Activated CD4-positive, alpha-beta T cell treated with anti-CD3 and anti-CD28 coated beads for 4 hours (primary cell): ENCODE results near the gene CST7.
A peak's percentile ranks its signal among the peaks of the same experiment; 100 is the strongest.

Experiments used
- DNase-seq, 2 donors: peaks; one replicate each; pipeline ENCODE4 v3.0.0-alpha.2; 2020

CST7 gene

DNA sequence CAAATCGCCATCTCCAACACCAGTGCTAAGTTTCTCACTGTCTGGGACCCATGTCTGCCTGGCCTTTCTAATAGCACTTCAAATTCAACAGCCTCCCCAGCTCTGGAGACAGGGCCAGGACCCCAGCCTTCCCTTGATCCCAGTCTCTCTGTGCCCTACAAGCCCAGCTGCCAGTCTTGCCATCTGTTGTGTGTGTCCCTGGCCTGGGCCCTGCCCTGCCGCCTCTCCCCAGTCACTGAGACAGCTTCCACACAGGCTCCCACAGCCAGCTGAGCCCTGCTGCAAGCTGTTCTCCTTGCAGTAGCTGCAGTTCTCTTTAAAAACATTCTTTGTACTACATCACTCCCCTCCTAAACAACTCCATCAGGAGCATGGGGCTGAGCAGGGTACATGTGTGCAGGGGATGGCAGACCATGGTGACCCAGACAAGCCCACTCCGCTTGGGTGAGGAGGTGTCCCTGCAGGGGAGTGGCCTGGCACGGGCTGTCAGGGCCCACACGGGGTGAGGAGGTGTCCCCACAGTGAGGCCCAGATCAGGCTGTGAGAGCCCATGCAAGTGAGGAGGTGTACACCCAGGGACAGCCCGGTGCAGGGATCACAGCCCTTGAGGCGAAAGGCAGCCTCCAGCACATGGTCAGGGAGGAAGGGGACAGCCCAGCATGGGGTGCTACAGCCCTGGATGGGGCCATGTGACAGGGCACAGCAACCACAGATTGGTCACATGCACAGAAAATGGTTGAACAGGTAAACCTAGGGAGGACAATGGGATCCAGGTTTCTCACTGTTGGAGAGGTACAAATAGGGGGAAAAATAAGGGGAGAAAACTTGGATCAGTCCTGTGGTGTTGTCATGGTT is 16.2 kb downstream of the CST7 start:
- no peak for DNase-seq

DNA sequence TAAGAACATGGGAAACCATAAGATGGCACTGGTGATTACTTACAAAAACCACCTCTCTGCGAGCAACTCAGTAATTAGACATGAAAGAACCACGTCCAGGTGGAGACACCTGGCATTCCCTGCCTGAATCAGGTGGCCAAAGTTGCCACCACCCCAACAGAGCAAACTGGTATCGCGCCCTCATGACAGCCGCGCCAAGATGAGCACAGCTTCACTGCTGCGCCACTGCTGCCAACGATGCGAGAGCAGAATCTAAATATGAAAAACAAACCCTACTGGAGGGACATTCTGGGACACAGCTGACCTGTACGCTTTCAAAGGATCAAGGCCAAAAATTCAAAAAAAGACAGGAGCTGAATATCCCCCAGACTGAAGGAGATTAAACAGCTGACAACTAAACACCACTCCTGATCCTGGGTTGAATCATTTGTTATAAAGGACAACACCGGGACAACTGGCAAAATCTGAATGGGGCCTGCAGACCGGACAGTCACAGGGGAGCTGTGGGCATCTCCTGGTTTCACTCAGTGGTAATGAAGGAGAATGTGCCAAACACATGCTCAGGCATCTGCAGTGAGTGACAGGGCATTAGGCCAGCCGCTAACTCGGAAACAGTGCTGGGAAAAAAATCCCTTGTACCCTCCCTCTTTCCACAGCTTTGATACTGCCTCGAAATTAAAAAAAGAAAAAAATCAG is 17.4 kb downstream of the CST7 start:
- DNase-seq = no peak

DNA sequence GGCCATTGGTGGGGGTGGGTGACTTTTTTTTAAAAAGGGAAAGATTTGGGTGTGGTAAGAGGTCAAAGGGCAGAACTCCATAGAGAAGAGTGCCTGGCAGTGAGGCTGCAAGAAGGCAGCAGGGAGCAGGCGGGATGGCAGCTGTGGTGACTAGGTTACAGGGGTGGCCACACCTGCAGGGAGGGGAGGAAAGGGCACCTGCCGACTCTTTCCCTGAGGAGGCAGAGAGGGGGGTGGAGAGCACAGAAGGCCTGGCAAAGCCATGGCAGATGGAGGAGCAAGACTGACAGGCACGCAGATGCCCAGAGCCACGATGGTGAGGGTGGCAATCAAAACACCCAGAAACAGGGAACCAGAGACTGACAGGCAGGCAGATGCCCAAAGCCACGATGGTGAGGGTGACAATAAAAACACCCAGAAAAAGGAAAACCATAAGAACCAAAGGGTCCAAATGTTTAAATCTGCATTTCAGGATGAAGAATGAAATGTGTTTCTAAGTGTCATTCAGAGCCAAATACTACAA is 19.3 kb downstream of the CST7 start:
- DNase-seq = no peak

DNA sequence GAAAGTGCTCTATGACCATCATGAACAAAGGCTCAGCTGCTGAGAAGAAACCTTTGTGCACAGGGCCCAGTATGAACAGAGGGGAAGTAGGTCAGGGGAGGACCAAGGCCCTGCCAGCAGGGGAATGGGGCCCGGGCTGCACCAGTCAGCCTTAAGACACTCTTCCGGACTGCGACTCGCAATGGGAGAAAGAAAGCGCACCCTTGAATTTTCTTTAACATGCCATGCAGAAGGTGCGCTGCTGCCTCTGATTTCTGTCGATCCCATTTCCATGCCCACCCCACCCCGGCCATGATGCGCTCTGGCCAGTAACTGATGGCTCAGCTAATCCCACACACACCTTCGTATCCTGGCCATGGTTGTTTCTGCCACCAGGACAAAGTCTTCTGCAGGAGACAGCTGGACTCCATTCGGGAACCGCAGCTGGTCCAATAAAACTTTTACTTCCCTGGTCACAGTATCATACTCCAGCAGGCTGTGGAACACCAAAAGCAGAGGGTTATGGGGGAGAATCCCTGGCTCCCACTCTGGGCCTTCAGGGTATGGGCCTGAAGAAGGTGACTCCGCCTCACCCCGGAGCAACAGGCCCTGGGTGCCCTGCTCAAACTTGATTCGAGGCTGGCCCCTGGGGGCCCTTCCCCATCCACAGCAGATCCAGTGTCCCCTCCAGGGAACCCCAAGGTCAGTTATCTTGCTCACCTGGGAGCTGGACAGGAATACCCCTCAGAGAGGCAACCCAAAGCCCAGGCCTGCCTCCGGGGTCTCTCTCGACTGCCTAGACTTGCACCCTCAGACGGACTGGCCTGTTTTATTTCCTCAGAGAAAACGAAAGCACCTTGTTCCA is 20.3 kb downstream of the CST7 start:
- no peak for DNase-seq

DNA sequence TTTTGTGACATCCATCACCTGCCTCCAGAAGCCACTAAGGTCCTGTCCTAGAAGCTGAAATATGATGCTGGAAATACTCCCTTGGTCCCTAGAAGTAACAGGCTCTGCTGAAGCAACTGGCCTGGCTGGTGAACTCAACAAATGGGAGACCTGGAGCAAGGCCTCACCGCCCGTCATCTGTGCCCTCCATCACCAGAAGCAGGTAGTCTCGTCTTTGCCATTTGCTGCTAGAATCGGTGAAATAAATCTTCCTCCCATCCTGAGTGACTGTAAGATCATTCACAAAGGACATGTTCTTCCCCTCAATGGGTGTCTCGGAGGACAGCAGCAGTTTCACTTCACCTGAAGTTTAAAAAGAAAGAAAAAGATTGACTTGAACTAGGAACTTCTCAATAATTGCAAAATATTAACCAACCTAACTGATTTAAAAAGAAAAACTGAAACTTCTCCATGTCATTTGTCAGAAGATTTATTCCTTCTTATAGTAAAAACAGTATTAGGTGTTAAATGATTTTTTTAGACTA is 21.0 kb downstream of the CST7 start:
- no peak for DNase-seq

DNA sequence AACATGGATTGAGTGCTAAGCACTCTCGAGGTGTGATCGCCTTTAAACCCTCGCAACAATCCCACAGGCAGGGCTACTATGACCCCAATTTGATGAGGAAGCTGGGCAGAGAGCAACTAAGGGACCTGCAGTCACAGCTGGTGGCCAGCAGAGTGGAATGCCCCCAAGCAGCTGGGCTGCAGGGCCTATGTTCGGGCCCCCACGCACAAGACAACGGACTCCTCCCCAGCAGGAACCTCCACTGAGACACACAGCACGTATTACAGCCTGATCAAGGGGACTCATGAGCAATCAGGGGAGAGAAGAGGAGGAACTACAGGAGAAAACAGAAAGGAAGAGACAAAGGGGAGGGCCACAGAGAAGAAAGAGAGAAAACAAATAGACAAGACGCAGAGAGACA is 21.7 kb downstream of the CST7 start:
- DNase-seq = no peak

DNA sequence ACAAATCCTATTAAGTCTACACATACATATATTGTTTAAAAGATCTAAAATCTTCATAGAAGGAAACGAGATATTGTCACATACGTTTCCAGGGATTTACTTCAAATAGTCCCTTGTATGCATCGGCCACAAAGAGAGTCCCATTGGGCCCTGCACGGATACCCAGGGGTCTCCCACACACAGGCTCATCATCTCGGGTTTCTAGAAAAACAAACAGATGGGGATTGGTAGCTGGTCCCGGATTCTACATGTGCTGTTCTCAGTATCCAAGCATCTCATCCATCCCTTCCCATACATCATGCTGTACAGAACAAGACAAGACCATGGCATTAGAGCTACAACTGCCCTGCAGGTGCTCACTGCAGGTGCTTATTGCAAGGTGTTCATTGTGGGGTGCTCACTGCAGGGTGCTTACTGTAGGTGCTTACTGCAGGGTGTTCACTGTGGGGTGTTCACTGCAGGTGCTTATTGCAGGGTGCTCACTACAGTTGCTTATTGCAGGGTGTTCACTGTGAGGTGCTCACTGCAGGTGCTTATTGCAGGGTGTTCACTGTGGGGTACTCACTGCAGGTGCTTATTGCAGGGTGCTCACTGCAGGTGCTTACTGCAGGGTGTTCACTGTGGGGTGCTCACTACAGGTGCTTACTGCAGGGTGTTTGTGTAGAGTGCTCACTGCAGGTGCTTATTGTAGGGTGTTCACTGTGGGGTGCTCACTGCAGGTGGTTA is 22.5 kb downstream of the CST7 start:
- DNase-seq = no peak

DNA sequence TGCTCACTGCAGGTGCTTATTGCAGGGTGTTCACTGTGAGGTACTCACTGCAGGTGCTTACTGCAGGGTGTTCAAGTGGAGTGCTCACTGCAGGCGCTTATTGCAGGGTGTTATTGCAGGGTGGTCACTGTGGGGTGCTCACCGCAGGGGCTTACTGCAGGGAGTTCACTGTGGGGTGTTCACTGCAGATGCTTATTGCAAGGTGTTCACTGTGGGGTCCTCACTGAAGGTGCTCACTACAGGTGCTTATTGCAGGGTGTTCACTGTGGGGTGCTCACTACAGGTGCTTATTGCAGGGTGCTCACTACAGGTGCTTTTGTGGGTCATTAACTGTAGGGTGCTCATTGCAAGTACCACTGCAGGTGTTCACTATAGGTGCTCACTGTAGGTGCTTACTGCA is 23.3 kb downstream of the CST7 start:
- DNase-seq = no peak

DNA sequence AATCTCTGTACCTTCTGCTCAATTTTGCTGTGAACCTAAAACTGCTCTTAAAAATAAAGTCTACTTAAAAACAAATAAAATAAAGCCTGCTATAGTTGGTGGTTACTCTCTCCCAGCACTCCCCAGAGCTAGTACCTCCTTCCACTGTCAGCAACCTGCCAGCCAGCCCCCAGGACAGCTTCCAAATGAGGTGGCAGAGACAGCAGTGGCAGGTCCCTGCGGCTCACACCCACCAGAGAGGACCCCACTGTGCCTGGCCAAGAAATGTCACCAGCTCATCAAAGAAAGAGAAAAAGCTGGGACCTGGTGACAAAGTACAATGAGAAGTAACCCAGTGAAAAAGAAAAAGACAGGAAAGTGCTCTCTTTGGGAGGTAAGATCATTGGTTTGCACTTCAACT is 28.3 kb downstream of the CST7 start:
- DNase-seq = no peak

DNA sequence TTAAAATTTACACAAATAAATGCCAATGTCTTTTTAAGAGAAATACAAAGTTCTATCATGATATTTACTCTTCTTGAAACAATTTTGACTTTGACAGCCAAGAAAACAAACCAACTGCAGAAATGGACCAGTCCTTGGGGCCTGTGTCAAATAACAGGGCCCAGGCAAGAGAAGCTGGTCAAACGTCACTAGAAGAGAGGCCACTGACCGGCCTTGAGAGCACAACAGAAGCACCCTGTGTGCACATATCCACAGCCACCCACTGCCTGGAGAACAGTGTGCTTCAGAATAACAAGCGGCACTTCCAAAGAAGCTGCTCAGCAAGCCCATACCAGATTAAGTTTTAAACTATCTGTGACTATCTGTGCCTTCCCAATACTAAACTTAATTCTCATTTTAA is 28.7 kb downstream of the CST7 start:
- DNase-seq = no peak

DNA sequence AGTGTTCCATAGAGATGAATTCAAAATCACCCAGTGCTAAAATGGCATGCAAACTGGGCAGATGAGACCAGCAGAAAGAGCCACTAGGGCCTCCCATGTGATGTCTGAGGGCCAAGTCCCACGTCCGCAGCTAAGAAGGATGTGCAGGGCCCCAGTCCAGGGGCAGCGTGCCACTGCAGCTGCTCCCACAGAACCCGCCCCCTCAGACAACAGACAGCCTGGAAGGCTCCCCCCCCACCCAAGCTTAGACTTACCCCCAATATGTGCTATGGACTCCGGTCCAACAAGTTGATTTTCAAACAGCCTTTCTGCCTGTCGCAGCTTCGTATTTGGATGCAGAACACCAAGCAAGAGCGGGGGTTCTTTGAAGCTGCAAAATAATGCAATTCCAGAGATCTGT is 29.4 kb downstream of the CST7 start:
- no peak for DNase-seq

DNA sequence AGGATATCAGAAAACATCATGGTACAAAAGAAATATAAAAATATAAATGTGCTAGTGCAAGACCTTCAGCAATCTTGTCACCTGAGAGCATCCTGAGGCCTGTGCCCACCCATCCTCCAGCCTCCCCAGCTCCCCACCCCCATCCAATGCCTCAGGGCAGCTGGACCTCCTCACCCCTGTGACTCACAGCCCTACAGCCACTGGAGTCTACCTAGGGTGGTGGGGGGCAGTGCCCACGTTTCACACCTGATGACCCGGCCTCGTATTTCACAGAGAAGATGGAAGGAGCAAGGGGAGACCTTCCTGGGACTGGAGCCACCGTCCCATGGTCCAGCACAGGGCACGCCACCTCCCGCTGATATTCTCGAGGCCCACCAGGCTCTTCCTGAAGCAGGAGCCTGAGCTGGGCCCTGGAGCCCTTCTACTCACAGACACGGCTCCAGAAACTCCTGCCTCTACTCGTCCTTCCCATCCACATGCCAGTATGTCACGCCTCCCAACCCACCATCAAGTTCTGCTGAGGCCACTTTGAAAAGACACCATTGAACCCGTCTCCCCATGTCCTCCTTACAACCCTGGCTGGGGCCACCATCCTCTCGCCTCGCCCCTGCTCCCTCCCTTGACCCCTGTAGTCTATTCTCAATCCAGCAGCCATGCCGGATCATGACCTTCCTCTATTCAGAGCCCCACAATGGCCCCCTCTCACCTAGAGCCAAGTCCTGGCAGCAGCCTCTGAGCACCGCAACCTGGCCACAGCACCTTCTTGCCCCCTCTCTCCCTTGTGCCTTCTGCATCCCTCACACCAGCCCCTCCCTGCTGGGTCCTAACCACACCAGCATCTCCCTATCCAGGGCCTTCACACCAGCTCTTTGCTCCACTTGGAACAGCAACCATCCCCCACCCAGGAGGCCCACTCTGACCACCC is 30.2 kb downstream of the CST7 start:
- no peak for DNase-seq

DNA sequence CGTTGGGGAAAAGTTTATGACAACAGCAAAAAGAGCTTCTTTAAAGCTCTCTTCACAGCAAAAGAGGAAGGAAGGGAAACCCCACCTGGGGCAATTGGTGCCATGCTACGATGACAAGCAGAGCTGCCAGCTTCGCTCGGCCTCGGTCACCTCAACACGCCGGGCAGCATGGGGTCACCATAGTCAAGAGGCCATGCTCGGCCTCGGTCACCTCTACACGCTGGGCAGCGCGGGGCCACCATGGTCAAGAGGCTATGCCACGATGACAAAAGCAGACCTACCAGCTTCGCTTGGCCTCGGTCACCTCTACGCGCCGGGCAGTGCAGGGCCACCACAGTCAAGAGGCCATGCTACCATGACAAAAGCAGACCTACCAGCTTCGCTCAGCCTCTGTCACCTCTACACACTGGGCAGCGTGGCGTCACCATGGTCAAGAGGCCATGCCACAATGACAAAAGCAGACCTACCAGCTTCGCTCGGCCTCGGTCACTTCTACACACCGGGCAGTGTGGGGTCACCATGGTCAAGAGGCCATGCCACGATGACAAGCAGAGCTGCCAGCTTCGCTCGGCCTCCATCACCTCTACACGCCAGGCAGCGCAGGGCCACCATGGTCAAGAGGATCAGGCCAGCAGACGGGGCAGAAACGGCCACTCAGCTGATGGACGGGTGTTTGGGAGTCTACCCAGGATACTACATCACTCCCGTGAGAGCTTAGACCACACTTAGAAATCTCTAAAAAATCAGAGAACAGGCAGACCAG is 31.4 kb downstream of the CST7 start:
- DNase-seq = no peak

DNA sequence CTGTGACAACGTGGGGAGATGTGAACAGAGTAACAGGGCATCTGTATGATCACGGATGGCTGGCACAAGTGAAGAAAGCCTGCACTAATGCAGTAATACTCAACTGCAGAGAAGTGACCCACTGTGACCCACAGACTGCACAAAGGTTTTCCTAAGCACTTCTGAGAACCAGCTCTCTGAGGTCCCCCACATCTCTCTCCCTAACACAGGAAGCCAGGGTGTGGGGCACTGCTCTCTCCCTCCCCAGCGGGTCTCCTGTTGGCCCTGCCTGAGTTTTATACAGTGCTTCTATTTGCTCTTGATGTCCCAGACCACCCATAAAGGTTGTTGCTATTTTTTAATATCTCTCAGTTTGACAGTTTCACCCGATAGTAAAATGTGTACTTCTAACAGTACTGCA is 32.2 kb downstream of the CST7 start:
- no peak for DNase-seq

DNA sequence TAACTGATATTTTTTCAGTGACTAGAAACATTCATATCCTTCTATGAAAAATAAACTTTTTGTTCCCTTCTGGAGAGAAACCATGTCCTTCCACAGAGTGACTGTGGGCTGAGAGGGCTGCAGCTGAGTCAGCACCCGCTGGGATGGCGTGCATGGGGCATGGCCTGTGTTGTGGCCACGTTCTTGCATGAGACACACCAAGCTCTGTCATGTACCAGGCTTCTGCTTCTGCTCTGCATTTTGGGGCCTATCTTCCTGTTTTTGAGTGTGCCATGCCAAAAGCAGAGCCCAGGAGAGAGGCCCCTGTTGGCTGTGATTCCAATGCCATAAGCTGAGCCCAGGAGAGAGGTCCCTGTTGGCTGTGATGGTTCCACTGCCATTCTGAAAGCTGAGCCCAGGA is 32.7 kb downstream of the CST7 start:
- DNase-seq = no peak

DNA sequence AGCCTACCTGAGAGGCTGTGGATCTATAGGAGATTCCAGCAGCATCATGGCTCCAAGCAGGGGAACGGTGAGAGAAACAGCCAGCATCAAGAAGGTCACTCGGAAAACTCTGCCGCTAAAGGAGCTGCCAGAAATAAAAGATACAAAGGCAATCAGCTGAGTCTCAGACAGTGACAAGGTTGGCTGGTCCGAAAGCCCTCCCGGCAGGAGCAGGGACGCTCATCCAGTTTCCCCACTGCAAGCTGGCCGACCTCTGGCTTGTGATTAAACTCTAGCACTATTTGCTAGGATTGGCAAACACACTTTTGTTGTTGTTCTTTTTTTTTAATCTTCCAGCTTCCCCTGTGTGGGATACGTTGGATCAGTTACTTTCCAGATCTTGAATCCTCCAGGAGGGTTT is 34.8 kb downstream of the CST7 start:
- no peak for DNase-seq

DNA sequence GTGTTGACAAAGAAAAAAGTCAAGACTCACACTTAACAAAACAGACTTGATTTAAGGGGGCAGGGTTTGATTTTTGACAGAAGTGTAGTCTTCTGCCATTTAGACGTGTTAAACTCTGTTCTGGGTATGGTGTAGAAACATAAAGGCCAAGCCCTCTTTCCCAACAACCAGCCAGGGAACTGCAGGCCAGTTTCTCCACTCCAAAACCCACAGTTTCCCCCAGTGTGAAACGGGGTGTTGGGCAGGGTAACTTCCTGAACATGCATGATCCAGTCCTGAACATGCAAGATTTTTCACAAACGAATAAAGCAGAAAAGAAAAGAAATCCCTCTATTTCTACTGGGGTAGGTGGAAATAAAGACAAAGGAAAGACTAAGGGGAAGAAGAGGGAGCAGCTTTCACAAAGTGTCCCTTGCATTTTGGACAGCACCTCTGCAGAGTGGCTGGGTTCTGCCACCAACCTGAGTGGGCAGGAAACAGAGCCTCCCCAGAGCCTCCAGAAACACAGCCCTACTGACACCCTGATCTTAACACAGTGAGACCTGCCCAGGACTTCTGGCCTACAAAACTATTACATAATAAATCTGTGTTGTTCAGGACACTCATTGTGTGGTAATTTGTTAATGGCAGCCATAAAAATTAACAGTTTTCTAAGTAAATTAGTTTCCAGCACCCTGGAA is 36.0 kb downstream of the CST7 start:
- no peak for DNase-seq

DNA sequence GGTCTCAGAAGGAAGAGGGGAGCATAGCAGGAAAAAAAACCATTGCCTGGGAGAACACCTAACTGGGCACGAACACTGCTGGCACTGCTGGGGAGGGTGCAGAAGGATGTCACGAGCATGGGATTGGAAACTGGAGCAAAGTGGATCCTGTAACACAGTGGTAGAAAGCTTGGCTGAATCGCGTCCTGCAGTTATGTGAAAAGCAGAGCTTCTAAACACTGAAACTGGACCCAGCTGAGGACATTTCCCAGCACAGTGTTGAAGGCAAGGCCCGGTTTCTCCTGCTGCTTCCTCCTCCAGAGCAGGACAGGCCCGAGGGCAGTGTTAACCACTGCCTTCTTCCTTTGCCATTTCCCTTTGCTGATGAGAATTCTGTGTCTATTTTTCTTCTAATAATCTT is 36.7 kb downstream of the CST7 start:
- no peak for DNase-seq

DNA sequence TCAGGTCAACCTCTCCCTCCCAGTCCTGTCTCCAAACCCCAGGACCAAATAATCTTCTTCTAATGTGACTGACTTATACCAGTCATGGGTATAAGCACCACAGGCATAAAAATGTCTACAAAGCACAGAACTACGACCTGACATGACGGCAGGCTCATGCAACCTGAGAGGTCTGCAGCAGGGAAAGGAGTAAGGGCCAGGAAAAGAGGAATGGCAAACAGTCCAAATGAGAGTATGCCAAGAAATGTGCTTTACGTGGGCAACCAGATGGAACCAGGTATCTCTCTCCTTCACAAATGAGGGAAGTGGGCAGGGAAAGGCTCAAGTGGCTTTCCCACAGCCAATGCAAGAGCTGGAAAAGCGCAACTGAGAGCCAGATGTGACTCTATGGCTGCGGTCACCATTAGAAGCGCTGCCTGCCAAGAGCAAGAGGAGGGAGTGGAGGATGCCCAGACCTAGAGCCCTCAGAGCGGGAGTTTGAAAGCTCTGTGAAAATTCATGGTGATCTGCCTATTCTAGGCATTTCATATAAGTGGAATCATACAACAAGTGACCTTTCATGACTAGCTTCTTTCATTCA is 37.5 kb downstream of the CST7 start:
- no peak for DNase-seq

DNA sequence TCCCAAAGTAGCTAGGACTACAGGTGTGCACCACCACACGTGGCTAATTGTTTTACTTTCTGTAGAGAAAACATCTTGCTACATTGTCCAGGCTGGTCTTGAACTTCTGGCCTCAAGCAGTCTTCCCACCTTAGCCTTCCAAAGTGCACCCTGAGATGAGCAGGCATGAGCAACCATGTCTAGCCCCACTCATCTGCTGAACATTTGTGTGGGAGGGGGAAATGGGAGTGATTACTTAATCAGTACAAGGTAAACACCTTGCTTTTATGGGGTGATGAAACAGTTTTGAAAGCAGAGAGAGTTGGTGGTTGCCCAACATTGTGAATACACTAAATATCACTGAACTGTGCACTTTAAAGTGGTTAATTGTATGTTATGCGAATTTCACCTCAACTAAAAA is 38.2 kb downstream of the CST7 start:
- DNase-seq = peak in 1 of 2 donors; percentile 17
